ENCODE measurements around the gene CACNB4.

GRCh38 chr2:152120430-152120829 lies 21.6 kb upstream of the CACNB4 start:
- TF ChIP-seq CTCF (IDR thresholded peaks at IDR 0.05 in 2 of 3, conservative IDR thresholded peaks at IDR 0.05 in 1 of 3; ENCODE audit: insufficient read depth in 2 of 3, low read depth in 1 of 3, low read length in 3 of 3) (no peak), SMARCB1 (IDR thresholded peaks at IDR 0.05; ENCODE audit: insufficient read length, low read depth) (no peak), SIN3A (IDR thresholded peaks at IDR 0.05; ENCODE audit: borderline replicate concordance in 2 of 2, control insufficient read depth in 1 of 2, low read depth in 2 of 2, low read length in 2 of 2) (no peak), TEAD1 (CRISPR knock-in tag; IDR thresholded peaks at IDR 0.05) (no peak)

Measured in K562 (cell line).